DMS114 treated with DMSO at 0.1 percent for 48 hours (cell line): Measurements from ENCODE around the gene MPRIP.
A peak's percentile ranks its signal among the peaks of the same experiment; 100 is the strongest.

Experiments used
- DNase-seq: peaks from one replicate; lab custom pipeline; 2025; ENCODE audit not compliant: unreplicated experiment; lab: John Stamatoyannopoulos, UW

MPRIP gene

DNA sequence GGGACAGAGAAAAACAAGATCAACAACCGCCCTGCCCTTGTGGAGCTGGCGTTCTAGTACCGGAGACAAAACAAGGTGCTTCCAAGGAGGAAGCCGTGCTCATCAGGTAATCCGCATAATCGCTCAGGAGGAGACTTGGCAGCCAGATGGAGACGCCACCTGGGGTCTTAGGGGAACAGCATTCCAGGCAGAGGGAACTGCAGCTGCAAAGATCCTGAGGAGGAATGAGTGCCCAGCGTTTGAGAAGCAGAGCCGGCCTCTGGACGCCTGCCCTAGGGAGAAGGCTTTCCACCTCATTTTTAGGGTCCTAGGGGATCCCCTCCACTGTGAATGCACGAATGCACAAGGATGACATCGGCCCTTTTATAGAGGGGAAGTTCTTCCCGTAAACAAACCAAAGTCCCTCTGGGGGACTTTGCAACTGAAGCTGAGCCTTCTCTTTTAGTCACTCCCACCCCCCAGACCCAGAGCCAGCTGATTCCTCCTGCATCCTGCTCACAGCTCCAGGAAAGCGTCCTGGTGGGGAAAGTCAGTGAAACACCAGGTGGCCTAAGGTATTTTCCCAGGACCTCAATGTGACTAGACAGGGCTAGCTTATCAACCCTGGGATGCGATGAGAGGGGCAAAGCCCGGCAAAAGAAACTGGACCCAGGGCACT, 13.2 kb upstream of the MPRIP start:
- DNase-seq: no peak

DNA sequence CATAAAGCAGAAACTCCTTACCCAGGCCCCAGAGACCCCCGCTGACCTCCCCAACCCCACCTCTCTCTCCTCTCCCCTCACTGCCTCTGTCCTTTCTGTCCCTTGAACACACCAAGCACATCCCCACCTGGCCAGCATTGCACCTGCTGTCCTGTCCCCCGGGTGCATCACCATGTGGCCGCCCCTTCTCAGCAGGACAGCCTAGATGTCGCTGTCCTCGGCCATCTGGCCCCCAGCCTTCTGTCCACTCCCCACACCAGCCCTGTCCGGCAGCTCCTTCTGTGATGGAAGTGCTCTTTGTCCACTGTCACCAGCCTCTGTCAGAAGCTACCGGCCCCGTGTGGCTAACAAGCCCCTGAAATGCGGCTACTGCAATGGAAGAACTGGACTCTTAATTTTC, 12.3 kb upstream of the MPRIP start:
- DNase-seq: no peak

DNA sequence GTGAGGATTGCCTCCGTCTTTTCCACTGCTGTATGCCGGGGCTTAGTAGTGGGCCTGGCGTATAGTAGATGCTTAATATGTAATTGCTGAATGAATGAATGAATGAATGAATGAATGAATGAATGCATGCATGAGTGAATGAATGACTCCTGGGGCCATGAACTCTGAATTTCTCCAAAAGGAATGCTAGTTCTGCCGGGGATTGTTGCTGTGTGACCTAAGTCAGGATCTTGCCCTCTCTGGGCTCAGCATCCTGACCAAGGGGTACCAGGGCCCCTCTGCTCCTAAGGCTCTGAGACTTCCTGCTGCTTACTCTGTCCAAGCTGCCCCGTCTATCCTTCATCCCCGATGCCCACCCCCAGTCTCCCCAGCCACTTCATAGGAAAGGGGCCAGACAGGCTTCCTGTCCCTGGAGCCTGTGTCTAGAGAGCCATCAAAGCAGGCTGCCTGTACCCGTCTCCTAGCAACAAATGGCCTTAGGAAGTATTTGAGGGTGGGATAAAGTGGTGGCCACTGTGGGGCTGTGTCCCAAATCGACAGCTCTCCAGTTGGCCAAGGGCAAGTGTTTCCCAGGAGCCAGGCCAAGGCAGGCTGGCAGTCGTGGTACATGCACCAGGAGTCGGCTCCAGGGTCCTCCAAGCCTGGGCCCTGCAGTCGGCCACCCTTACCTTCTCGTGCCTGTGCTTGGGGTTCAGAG, 11.6 kb upstream of the MPRIP start:
- DNase-seq: no peak

DNA sequence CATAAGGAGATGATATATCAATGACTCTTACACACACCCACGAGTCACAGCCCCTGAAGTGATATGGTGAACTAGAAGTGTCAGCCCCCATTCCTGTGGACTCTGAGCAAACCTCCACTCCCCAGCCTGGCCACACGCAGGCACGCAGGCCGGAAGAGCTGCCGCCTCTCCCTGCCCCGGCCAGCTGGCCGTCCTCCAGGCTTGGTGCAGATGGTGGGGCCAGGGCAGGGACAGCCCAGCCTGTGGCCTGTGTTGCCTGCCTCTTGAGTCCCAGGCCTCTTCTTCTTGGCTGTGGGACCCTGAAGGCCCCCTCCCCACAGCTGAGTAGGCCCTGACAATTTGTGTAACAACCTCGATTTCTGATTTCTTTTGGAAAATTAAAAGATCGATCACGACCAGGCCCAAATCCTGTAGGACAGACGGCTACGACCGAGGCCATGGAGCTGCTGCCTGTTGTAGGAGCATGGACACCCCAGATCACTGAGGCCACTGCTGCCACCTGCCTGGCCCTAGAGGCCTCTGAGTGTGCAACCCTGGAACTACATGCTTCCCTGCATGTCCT, 10.0 kb upstream of the MPRIP start:
- no peak for DNase-seq

DNA sequence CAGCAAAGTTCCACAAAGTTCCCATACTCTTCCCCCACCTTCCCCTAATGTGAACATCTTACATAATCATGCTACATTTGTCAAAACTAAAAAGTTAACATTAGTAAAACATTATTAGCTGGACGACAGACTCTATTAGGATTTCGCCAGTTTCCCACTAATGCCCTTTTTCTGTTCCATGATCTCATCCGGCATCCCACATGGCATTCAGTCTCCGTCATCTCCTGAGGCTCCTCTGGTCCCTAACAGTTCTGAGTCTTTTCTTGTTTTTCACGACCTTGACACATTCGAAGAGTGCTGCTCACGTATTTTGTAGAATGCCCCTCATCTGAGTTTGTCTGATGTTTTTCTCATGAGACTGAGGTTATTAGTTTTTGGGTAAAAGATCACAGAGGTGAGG, 8.8 kb upstream of the MPRIP start:
- no peak for DNase-seq

DNA sequence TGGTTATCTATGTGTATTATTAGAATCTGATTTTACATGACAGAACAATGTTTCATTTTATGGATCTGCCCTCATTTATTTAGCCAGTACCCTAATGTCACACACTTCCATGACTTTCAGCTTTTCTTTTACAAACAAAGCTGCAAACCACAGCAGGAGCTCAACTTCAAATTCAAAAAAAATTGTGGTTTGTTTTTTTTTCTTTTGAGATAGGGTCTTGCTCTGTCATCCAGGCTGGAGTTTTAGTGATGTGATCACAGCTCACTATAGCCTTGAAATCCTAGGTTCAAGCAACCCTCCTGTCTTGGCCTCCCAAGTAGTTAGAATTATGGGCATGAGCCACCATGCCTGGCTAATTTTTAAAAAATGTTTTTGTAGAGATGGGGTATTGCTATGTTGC, 8.2 kb upstream of the MPRIP start:
- DNase-seq: no peak

DNA sequence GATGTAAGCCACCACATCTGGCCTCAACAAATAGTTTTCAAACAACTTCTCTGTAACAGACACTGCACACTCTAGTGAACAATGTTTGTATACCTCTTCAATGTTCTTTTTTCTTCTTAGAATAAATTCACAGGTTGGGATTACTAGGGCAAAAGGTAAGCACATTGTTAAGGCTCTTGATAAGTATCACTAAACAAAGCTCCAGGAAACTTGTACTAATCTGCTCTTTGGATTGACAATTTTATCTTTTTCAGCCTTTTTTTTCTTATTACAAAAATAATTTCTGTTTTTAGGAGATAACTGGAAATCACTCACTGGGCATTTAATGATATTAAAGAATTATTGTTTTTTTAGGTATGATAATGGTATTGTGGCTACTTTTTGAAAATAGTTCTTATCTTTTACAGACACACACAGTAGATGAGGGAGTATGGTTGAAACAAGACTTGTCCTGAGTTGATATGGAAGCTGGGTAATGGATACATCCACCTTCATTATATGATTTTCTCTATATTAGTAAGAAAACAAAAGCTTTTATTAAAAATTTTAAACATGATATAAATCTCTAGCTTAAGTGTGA, 7.7 kb upstream of the MPRIP start:
- no peak for DNase-seq

DNA sequence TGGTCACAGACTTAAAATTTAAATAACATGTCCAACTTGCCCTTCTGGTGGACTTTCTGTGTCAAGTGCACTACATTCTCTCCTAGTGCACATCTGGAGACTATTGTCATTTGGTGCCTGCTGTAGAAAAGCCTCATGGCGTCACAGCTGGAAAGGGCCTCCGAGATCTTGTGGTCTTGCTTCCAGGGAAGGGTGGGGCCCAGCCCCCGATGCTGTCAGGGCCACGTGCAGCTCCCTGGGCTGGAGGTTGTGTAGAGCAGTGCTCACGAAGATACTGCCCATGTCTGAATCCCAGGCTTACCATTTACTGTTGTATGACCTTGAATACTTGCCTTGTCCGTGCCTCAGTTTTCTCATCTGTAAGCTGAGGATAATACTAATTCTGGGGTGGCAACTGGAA, 6.8 kb upstream of the MPRIP start:
- DNase-seq: no peak

DNA sequence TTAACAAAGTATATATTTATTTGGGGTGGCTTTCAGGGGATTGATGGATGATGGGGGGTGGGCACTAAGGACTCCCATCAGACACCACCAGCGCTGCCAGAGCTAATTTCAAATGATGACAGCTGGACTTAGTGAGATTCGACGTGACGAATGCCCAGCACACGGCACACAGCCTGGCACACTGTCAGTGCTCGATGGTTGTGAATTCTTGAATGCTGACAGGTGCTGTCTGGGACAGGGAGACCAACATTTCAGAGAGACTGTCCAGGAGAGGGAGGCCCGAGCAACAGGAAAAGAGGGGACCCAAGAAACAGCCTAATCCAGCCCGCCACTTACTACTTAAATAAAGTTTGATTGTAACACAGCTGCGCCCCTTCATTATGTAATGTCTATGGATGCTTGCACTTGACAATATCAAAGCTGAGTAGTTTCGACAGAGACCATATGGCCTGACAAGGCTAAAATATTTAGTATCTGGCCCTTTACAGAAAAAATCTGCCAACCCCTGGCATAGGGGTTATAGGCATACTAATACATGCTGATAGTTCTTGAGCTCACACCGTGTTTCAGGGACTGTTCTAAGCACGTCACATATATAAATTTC, 6.2 kb upstream of the MPRIP start:
- no peak for DNase-seq

DNA sequence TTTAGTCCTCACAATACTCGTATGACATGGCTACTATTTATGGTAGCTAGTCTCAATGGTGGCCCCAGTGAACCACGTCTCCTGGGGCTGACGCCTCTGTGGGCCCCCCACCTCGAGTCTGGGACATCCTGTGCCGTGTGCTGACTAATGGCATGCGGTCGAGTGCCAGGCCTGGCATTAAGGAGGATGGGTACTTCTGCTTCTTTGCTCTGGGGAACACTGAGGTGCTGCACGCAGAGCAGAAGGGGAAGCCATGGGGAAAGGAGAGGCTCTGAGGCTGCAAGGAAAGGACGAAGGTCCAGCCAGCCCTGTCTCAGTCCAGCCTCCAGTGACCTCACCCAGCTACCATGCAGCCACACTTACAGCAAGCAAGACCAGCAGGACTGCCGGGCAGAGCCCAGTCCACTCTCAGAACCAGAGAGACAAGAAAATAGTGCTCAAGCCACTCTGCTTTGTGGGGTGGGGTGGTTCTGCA, 5.7 kb upstream of the MPRIP start:
- DNase-seq: no peak

DNA sequence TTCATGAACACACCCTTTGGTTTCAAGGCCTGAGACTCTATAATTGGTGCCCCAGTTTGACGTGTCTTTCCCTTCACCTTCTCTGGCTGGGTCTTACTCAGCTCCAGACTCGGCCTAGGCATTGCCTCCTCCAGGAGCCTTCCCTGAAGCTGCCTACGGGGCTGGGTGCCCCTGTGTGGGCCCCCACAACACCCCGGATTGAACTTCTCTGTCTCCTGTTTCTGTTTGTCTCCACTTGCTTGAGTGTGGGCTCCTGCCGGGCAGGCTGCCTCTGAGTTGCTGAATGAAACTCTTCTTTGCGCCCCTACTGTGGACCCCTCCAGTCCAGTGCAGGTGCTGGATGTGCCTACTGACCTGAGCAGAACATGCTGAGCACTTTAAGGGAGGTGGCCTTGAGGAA, 2.3 kb upstream of the MPRIP start:
- no peak for DNase-seq

DNA sequence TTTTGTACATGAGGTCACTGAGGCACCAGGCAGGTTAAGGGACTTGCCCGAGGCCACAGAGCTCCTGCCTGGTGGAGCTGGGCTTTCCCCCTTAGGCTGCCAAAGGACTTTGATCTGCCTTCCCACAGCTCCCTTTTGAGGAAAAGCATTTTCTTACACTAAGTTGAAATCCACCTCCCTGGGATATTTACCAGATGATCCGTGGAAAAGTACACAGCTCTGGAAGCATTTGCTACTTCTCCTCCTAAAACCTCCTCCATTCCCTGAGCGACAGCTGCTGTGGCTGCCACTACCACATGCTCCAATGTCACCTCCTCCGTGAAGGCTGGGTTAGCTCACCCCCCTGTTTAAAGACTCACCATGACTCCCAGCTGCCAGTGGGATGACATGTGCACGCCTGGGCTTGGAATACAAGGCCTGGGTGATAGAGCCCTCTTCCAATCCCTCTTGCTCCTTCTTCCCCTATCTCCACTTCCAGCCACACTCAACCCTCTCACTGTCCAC, 1.2 kb upstream of the MPRIP start:
- DNase-seq: no peak

DNA sequence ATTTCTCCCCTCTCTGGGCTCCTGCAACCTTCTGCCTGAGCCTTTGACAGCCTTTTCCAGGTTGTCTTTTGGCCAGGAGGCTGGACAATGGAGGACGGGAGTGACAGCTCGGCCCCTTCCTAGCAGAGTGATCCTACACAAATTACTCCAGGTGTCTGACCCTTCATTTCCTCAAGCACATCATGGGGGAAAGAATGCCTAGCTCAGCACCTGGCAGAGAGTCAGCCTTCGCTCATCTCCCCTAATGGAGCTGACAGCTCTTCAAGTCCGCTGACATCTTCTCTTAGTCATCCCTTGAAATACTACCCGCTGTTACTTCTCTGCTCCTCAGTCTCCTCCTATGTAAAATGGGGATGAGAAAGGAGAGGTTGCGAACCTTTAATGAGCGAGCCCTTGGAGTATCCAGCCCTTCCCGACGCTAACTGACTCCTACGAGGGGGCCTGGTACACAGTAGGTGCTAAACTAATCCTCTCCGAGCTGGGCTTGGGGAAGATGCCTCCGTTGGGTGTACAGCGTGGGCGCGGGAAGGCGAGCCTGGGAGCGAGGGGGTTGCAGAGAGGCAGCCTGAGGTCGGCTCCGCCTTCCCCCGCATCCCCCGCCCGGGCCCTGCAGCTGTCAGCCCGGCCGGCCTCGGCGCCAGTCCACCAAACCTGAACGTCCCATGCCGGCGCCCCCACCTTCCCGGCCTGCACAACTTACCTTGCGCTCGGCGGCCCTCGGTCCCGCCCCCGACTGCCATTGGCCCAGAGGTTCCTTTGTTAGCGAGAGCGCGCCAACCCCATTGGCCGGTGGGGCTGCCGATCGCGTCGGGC, 480 bp upstream of the MPRIP start:
- DNase-seq: peak; percentile 39

DNA sequence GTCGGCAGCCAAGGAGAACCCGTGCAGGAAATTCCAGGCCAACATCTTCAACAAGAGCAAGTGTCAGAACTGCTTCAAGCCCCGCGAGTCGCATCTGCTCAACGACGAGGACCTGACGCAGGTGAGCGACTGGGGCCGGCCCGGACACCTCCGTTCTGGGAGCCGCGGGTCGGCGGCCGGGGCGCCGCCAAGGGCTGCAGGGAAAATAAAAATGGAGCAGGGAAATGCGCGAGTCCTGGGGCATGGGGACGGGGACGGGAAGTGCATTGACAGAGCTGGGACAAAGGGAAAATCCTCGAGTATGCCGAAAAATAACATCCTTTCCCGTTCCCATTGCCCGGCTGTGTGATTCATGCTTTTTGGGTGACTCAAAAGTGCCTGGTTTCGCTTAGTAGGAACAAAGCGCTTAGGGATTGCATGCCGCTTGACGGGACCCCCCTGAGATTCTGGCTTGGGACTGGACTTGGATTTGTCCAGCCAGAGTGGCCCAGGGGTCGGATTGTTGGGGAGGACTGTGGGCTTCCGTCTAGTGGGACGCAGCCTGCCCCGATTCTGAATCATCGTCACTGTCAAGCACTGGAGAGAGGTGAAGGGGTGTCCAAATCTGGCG, 699 bp downstream of the MPRIP start:
- DNase-seq: no peak

DNA sequence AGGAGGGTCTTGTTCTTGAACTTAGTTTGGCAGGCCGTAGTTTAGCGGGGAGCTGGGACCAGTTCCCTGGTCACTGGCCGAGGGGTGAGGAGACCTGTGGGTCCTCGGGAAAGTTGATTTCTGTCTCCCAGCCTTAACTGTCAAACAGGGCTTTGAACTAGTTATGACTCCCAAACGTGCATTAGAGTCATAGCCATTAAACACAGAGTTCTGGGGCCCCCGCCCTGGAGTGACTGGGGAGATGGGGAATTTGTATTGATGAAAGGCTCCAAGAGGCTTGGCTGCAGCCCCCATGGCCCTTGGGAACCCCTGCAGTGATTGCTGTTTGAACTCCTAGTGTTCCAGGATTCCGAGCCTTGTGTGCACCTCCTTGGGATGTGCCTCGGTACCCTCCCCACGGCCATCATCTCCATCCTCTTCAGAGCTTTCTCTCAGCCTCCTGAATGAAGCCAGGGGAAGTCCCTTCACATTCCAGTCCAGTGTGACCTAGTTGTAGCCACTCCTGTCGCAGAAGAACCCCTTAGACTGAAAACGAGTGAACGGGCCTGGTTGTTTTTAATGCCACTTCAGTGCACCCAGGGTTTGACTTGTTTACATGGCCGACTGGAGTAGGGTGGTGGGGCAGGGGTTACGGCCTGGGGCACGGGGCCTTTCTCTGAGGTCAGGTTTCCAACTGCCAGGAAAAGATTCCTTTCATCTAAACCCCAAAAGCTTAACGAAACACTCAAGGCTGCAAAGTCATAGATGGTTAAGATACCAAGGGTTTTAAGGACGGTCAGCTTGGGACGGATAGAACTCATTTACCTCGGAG, 1.4 kb downstream of the MPRIP start:
- DNase-seq: no peak

DNA sequence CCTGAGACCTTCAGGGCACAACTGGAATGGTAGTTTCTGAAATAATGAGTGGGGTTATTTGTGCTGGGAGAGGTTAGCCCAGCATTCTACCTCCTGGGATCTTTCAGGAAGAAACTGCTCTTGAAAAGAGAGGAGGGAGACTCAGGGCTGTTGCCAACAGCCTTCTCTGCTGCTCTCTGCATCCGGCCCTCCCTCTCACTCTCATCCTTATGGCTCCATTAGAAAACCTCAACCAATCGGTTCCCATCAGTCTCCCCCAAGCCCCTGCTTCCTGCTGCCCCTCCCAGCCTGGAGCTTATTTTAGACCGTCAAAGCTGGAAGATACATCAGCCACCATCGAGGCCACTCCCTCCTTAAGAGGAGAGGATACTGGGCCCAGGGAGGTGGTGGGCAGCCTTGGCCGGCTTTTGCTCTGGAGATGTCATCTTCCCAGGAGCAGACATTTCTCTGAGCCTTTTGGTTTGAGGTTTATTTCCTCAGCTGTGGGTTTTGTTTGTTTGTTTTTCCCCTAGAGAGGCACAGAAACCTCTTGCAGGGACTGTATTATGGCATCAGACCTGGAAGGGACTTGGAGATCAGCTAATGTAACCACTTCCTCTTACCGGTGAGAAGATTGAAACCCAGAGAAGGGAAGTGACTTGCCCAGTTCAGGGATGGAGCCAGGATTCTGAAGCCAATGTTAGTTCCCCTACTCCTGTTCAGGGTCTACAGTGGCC, 2.7 kb downstream of the MPRIP start:
- DNase-seq: no peak

DNA sequence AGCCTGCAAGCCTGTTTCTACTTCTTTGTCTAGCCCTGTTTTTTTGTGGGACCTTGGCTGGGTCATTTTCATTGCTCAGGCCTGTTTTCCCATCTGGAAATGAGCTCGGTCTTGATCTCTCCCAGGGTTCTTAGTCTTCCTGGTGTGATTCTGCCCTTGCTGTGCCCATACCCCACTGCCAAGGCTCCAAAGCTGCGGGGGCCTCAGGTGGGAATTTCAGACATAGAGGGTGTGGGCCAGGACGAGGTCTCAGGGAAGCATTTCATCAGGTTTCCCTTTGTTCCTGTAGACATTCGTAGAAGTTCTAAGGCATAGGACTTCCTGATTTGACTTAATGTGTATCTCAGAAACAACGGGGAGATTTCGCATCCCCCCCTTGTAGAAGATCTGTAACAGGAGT, 5.8 kb downstream of the MPRIP start:
- DNase-seq: no peak

DNA sequence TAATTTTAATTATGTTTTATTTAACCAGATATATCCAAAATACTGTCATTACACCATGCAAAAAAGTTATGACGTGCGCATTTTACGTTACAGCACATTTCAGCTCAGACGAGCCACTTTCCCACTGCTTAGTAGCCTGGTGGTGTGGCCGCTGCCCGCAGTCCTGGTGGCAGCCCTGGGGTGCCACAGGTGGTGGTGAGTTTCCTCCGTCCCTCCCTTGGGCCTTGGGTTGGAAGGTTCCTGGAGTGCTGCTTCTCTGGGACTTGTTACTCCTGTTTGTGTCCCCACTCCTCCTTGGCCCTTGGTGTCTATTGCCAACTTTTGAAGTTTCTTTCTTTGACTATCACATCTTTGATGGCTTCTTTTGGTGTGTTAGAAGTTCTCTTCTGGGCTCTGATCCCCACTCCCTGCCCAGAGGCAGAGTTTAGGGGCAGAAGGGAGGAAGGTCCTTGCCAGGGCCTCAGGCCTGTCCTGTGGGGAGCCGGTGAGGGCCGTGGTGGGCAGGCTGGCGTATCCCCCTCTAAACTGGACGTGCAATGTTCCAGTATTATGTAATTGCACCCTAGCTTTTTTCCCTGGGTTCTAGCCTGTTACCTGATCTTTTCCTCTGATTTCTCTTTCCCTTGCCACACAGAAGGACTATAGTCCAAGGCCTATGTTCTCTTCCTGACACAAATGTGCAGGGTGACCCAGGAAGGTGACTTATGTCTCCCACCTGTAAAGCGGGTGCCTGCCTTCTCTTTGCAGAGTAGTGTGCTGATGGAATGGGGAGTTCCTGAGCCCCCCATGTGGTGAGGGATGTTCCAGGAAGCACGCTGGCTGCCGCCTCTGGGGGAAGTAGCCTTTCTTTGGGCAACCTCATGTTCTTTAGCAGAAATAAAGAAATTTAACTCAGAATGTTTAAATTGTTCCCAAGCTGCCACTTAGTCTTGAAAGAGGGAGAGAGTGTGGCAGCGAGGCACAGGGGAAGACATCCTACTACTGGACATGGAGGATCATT, 8.4 kb downstream of the MPRIP start:
- DNase-seq: no peak
